HG03342 (cell line): ENCODE data around the gene SHOC2.
"Not testable (repeated sequence)": the region's sequence is repeated elsewhere in the genome, so short reads cannot be mapped to it uniquely, and the experiment has no call there.

Experiments used
- ATAC-seq: cut with Tn5 transposase; IDR thresholded peaks from one replicate; pipeline ENCODE4 v1.9.1; 2021; ENCODE audit warnings: mild to moderate bottlenecking, moderate library complexity; ENCODE audit not compliant: unreplicated experiment

The SHOC2 gene

DNA sequence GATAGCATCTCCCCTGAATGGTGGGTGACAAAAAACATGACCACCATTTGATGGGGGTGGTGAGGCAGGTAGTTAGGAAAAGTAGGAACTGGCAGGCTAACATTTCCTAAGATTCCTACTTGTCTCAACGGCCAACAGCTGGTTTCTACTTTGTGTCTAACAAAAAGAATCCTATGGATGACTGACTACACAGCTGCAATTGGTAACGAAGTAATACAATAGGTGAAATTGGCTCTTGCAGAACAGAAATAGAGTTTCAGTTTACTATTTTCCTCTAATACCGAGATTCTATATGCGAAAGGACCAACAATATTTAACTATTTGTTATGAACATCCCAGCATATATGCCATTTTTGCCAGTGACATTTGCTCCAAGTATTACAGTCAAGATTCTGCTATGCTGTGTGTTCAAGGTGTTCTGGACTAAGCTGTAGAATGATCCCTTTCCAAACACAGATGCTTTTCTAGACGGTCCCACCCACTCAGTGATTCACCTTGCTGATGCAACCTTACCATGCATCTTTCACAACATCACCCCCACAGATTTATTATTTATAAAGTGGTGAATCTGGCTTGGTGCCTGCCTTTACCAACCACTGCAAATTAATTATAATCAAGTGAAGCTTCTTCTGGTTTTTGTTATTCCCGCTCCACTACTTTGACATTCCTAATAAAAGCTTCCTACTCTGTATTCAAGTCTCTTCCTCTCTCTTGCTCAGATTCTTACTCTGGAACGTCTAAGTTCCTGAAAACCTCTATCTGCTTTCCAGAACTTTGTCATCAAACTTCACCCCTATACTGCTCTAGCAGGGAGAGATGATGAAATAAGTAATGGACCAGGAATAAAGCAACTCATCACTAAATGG is 17.2 kb upstream of the SHOC2 start:
- ATAC-seq, result no peak

- ATAC-seq, result peak; percentile 68
Measured at GRCh38 chr10:110903280-110904278, 15.8 kb upstream of the SHOC2 start.

GRCh38 chr10:110910138-110910537 is 9.3 kb upstream of the SHOC2 start:
- no peak for ATAC-seq

DNA sequence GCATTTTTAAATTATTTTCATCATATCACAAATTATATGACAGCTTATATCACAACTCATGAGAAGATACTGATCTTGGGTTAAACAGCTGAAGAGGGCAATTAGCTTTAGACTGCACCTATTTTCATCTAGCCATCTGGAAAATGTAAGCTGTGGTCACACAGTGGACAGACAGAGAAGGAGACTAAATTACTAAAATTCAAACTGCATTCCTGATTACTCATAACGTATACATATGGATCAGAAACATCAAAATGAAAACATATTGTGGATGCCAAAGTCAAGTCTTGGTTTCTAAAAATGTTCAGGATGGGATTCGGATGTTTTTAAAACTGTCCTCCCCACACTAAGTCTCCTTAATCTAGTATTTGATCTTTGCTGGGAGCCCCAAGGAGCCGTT is 7.0 kb upstream of the SHOC2 start:
- ATAC-seq, result no peak

DNA sequence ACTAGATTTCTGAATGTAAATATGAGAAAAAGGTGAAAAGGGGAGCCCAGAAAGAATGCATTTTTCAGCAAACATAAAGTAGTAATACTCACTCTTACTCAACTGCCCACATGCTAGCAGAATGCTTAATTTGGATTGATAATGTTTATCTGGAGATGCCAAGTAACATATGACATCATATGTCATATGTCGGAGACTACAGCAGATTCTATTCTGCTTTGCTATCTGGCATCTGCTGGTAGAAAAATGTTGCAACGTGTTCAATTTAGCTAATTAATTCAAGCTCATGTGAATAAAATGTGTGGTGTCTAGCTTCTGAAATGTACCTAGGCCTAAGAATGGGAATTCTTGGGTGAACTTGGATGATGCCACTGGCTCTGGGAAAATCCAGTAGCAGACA is 5.0 kb upstream of the SHOC2 start:
- ATAC-seq, result no peak

GRCh38 chr10:110915035-110915434 is 4.4 kb upstream of the SHOC2 start:
- ATAC-seq, result no peak

DNA sequence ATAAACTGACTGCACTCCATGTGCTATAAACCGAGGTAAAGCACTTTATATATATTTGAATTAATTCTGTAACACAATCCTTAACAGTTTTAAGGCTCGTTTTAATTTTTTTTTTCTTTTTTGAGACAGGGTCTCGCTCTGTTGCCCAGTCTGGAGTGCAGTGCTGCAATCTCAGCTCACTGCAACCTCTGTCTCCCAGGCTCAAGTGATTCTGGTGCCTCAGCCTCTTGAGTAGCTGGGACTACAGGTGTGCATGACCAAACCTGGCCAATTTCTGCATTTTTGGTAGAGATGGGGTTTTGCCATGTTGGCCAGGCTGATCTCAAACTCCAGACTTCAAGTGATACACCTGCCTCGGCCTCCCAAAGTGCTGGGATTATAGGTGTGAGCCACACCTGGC is 3.8 kb upstream of the SHOC2 start:
- not testable (repeated sequence) for ATAC-seq

DNA sequence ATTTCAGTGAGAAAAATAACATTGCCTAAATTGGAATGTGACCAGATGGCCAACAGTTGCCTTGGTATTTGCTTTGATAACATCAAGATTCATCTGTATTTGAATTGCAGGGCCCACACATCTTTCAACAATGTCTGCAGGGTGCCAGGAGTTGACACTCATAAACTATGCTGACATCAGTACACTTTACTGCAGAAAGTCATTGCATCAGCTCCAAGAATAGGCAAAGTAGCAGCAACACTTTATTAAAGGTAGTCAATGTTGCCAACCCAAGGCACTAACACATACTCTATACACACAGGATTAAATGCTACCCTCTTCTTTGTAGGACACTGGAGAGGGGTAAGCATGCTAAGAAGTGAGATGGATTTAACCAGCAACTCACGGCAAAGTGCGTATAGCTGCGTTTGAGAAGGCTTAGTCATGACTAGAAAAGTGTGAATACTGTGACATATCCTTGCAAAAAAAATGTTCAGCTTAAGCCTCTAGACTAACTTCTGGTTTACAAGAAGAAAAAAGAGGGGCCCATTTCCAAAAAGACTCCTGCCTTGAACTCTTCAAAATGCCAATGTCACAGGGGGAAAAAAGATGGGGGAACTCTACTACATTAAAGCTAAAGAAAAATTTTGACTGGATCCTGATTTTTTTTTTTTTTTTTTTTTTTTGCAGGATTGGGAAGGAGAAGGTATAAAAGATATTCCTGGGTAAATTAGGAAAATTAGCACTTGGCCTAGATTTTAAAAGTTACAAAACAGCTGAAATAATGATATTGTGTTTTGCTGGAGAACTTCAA is 2.7 kb upstream of the SHOC2 start:
- ATAC-seq, result no peak

GRCh38 chr10:110918269-110918642 is 1.1 kb upstream of the SHOC2 start:
- ATAC-seq, result no peak

- ATAC-seq, result peak; percentile 88
Measured at GRCh38 chr10:110918643-110919348, 608 bp upstream of the SHOC2 start, which contains the start of gene BBIP1. Gene BBIP1, minus strand, starts transcription at chr10:110919180. Its CDS starts 1,023 bp downstream, at chr10:110918157.

DNA sequence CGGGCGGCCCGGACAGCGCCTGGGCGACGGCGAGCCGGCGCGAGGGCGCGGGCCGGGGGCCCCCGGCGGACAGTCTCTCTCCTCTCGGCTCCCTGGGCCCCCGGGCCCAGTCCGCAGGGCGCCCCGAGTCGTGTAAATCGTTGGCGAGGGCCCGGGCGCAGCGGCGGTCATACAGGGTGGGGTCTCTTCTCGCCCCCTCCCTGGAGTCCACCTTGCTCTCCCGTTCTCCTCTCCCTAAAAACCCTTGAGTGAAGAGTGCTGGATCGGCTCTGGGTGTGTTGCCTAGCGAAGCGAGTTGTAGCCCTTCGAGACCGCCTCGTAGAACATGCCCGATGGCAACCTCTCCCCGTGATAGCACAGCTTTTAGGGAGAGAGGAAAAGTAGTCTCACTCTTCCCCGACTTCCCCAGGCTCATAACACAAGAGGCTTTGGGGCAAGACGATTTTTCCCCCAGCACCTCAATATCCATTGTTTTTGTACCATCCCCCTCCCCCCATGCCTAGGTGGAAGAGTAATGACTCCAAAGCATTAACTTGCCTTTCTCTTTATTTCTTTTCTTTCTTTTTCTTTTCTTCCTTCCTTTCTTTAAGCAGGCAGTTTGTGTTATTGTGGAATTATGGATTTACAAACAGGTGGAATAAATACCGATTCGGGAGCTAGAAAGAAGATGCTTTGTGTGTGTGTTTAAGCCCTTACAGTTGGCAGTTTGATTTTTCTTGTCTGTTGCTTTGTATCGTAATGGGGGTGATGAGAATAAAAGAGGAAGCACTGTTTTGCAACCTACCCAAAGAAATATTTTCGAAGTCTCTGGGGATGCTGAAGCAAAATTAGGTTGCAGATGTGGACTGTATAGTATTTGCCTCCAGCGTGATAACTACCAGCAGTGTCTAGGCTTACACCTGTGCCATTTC is 822 bp downstream of the SHOC2 start:
- peak; percentile 28 for ATAC-seq

DNA sequence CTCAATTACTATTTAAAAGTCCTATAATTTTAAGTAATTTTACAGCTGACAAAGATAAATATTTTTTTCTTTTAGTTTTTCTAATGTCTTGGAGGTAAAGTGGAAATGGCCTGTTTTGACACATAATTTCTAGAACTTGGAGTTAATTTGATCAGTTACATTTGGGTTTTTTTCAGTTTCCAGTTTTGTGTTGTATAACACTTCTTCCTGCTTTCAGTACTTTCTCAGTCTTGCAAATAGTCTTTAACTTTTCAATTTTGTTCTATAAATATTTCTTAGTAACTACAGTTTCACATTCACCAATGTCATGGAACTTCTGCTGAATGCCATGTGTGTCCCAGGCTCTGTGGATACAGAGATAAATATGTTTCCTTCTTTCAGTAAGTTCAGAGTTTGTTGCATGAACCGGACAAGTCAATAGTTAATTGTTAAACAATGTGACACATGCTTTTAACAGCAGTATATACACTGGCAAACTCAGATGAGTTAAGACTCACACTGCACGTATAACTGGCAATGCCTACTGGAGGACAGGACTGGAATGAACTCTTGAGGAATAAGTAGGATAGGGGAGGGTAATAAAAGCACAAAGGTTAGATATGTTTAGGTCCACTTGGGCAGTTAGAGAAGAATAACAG is 4.6 kb downstream of the SHOC2 start:
- ATAC-seq, result no peak

DNA sequence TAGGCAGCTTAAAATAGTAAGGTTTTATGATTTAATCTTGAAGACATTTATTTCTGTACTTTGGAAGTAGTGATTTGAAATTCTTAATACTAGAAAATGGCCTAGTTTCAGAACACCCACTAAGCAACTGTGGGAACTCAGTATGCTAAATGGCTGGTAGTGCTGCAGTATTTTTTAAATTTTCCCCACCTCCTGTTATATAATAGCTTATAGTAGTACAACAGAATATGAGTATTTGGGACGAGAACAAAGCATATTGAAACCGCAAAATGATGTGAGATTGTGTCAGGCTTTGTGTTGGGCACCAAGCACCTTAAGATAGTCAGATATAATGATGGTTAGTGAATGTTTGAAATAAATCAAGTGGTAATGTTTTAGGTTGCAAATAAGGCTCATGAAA is 8.1 kb downstream of the SHOC2 start:
- ATAC-seq, result no peak

DNA sequence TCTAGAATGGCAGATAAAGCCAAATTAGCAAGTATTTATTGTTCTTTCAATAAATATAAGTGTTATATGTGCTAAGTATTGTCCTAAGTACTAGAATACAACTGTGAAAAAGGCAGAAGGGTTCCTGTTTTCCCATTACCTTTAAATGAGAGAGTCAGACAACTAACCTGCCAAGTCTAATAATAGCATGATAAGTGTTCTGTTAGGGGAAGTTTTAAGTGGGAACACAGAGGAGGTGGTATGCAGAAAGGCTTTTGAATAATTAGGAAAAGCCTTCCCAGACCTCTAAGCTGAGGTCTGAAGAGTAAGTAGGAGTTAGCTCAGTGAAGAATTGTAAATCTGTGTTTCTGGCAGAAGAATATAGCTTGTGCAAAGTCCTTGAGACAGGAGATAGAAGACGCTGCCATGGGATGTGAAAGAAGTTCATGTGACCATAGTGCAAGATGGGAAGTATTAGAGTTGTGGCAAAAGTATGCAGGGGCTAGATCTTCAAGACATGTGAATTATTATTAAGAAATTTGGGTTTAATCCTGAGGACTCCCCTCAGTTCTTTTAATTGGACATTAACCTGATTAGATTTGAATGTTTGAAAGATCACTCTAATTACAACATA is 12.5 kb downstream of the SHOC2 start:
- ATAC-seq, result no peak

DNA sequence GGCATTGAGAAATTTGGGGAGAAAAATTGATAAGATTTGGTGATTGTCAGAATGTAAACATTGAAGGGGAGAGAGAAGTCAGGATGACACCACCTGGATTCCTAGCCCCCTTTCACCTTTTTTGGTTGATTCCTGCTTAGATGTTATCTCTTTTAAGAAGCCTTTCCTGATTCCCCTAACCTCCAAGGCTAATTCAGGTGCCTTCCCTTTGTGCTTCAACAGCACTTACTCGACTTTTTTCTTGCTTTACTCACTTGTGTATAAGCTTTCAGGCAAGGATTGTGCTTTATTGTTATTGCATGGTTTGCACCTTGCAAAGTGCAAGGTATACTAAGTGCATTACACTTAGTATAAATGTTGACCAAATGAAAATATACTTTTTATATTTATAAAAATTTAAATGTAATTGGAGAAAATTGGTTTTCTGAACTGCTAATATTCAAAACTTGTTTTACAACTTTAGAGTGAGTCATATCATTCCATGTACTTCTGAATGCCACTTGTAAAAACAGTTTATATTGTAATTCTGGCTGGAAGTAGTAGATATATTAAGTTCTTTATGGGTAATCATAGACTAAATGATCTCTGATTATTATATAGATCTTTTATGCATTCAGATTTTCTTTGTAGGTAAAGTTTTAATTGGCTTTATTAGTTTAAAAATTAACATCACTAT is 13.2 kb downstream of the SHOC2 start:
- ATAC-seq, result no peak

GRCh38 chr10:110936757-110937156 is 17.4 kb downstream of the SHOC2 start:
- ATAC-seq, result no peak

- ATAC-seq, result no peak
Measured at GRCh38 chr10:110939419-110939818, 20.0 kb downstream of the SHOC2 start.
